SU-DHL-6 (cell line): Measurements from ENCODE around the gene INO80D.

Source experiments
- CTCF ChIP-seq: fragments of 200-600 bp; sonication (generic); IDR thresholded peaks from one replicate; pipeline ENCODE4 v1.5.1; 2017; ENCODE audit warnings: antibody characterized with exemption, mild to moderate bottlenecking, low read length, moderate library complexity; ENCODE audit not compliant: insufficient read depth, poor library complexity, severe bottlenecking
- EZH2phosphoT487 ChIP-seq: fragments of 200-600 bp; sonication (generic), shearing (Covaris generic); conservative IDR thresholded peaks from 2 replicates; pipeline ENCODE4 v1.6.1; 2018; ENCODE audit warnings: mild to moderate bottlenecking, antibody characterized with exemption, low read length, moderate library complexity, mixed read lengths

DNA sequence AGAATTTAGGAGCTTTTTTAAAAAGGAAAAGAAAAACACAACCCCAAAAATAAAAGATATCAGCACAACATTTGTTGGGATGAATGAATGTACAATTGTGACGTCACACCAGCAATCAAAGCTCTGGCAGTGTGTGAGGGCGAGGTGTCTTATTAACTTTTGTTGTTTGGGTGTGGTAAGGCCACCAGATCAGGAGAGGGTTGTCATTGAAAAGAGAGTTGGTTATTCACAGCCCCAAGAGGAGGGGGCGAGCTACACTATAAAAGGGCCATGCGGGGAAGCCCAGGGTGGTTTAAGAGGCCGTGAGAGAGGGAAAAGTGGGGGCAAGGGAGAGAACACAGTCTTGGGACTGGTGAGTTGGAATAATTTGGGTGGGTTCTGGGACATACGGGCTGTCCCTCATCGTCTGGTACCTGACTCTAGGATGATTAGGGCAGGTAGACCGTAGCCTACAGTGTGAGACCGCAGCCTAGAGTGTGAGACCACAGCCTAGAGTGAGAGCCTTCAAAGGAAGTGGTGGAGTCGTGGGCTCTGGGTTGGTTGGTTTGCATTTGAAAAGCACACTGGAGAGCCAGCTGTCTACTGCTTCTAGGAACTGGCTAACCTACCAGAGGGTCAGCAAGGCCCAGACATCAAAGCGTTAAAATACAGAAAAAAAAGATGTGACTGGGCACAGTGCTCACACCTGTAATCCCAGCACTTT, 128.4 kb downstream of the INO80D start:
- TF ChIP-seq CTCF (no peak), EZH2phosphoT487 (no peak)
